Uterus (tissue), 4 donors: ENCODE measurements around the gene PGAM5. TPM values are rescaled to one million over a fixed set of nuclear protein-coding genes. Genes with fewer than 3 reads are reported as not detected.

Source experiments
- DNase-seq, 2 donors: peaks; one replicate each; pipeline ENCODE4 v3.0.0-alpha.2; 2019 to 2020
- H3K27ac ChIP-seq, 2 donors: fragments of 200-600 bp; sonication (generic); 1 replicate in 1 of 2; 2 replicates in 1 of 2; pipeline ENCODE4 v1.5.1; 2016 to 2018
- H3K27me3 ChIP-seq, 2 donors: fragments of 200-600 bp; sonication (generic); one replicate each; pipeline ENCODE4 v1.5.1; 2018 to 2019; ENCODE audit warnings: control low read depth in 1 of 2
- H3K36me3 ChIP-seq, 2 donors: fragments of 200-600 bp; sonication (generic); one replicate each; pipeline ENCODE4 v1.5.1; 2019; ENCODE audit warnings: control low read depth in 1 of 2
- H3K4me1 ChIP-seq, 2 donors: fragments of 200-600 bp; sonication (generic); one replicate each; pipeline ENCODE4 v1.5.1; 2018 to 2019; ENCODE audit warnings: control low read depth in 1 of 2
- H3K4me3 ChIP-seq, 2 donors: fragments of 200-600 bp; sonication (generic); 1 replicate in 1 of 2; 2 replicates in 1 of 2; pipeline ENCODE4 v1.5.1; 2018 to 2019; ENCODE audit warnings: mild to moderate bottlenecking in 1 of 2
- H3K9me3 ChIP-seq, 2 donors: fragments of 200-600 bp; sonication (generic); one replicate each; pipeline ENCODE4 v1.5.1; 2019; ENCODE audit warnings: control low read depth in 1 of 2
- CTCF ChIP-seq, 4 experiments: fragments of 200-600 bp in 2 of 4; fragments of 450-650 bp in 2 of 4; sonication (generic) in 2 of 4; IDR thresholded peaks; one replicate each; pipeline ENCODE4 v1.5.1; 2016 to 2019; ENCODE audit warnings: antibody characterized with exemption in 4 of 4, mild to moderate bottlenecking in 2 of 4, moderate library complexity in 1 of 4
- POLR2A ChIP-seq, 2 donors: fragments of 450-650 bp; IDR thresholded peaks; one replicate each; pipeline ENCODE4 v1.6.1; 2016; ENCODE audit warnings: antibody characterized with exemption in 2 of 2, mild to moderate bottlenecking in 1 of 2, moderate library complexity in 1 of 2
- intact Hi-C: fragments of 100-400 bp; cut with DNase I; formaldehyde crosslinking; loops from one replicate; pipeline ENCODE4 v1.15.1; 2023; ENCODE audit warnings: low total_unique reads
- total RNA-seq, 4 donors: library from RNA; depleted of rRNA in 3 of 4; stranded (reverse); fragments of >200 nt in 3 of 4; gene quantifications; one replicate each; pipeline versions ENCODE4 v1.1.0 to v1.2.4, GENCODE V29; 2014 to 2023
- donor health status: DM: yes; HTN: yes; CAD: no.

The PGAM5 gene
- total RNA-seq, 4 donors from 2014 or later = 5.0 to 30.8 (median 19.4) TPM

DNA sequence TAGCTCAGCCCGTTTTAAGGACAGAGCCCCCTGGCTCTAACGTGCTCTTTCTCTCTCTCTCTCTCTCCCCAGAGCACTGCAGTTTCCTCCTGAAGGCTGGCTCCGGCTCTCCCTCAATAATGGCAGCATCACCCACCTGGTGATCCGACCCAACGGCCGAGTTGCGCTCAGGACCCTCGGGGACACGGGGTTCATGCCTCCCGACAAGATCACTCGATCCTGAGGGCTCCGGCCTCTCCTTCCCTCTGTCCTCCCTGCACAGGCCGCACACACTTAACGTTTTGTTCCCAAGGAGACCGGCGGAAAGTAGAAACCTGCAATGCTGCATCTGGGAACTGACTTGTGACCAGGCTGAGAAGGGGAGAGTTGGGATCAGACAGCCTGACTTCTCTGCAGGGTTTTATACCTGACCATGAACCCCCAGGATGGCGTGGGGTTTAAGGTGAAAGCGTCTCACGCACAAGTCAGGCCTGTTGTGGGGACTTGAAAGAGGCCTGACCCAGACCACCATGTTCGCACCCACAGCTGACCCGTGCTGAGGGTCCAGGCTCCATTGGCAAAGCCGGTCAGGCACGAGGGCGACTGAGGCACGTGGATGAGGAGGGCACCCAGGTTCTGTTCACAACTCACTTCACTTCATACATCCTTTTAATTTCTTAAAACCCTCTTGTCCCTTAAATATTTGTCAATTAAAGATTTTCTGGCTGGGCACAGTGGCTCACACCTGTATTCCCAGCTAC lies 10.1 kb downstream of the PGAM5 start:
- no peak for DNase-seq
- no peaks in the 10 kb centered on the region for H3K36me3 ChIP-seq
- no peaks in the 10 kb centered on the region for H3K9me3 ChIP-seq

DNA sequence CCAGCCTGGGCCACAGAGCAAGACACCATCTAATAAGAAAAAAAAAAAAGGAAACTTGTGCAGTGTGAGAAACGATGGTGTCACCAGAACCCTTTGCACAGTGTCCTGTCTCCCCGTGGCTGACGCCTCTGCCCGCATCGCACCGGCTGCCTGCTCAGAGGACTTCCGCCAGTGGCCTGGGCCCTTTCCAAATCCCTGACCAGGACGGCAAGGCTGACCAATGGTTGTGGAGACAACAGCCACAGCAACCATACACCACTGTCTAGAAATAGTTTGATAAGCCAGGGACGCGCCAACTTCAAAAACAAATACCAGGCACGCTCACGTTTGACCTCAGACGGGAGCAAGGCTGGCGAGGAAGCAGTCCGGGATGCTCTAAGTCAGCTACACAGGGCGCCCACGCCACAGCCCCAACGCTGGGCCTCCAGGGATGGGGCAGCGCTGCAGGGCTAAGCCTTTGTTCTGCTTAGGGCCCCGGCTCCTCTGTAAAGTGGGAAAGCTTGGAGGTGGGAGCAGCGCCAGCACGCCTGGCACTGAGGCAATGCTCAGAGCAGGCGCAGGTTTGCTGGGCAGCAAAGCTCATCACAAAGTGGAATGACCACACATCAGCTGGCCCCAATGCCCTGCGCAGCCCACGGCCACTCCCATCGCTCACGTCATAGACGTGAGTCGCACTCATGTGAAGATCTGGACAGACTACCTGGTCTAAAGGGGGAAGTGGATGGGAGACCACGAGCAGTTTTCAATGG lies 12.5 kb downstream of the PGAM5 start:
- no peaks in the 10 kb centered on the region for H3K4me1 ChIP-seq
- no peak for TF ChIP-seq CTCF (IDR thresholded peaks at IDR 0.05)
- no peak for TF ChIP-seq POLR2A (IDR thresholded peaks at IDR 0.05)
- no peaks in the 10 kb centered on the region for H3K9me3 ChIP-seq
- no peaks in the 10 kb centered on the region for H3K36me3 ChIP-seq
- H3K4me3 ChIP-seq = no peak overlapping the region
- intact Hi-C loops = no loop called here
- H3K27ac ChIP-seq = no peak overlapping the region
- no peak for DNase-seq
- no peaks in the 10 kb centered on the region for H3K27me3 ChIP-seq

More for the DNA sequence above, 10.1 kb downstream of the PGAM5 start:
- intact Hi-C loops = no loop called here
- Histone ChIP-seq H3K27ac (no peak overlapping the region), H3K27me3 (no peaks in the 10 kb centered on the region), H3K4me3 (no peak overlapping the region), H3K4me1 (no peaks in the 10 kb centered on the region)
- TF ChIP-seq CTCF (IDR thresholded peaks at IDR 0.05) (no peak), POLR2A (IDR thresholded peaks at IDR 0.05) (no peak)

- H3K36me3 ChIP-seq = no peaks in the 10 kb centered on the region
- no peaks in the 10 kb centered on the region for H3K27me3 ChIP-seq
- no peaks in the 10 kb centered on the region for H3K4me1 ChIP-seq
- H3K4me3 ChIP-seq = no peak overlapping the region
- intact Hi-C loops = no loop called here
- no peak for TF ChIP-seq POLR2A (IDR thresholded peaks at IDR 0.05)
- TF ChIP-seq CTCF (IDR thresholded peaks at IDR 0.05) = no peak
- no peak for DNase-seq
- no peak overlapping the region for H3K27ac ChIP-seq
- H3K9me3 ChIP-seq = no peaks in the 10 kb centered on the region
These were observed 13.1 kb downstream of the PGAM5 start for GRCh38 chr12:132723764-132724140.

DNA sequence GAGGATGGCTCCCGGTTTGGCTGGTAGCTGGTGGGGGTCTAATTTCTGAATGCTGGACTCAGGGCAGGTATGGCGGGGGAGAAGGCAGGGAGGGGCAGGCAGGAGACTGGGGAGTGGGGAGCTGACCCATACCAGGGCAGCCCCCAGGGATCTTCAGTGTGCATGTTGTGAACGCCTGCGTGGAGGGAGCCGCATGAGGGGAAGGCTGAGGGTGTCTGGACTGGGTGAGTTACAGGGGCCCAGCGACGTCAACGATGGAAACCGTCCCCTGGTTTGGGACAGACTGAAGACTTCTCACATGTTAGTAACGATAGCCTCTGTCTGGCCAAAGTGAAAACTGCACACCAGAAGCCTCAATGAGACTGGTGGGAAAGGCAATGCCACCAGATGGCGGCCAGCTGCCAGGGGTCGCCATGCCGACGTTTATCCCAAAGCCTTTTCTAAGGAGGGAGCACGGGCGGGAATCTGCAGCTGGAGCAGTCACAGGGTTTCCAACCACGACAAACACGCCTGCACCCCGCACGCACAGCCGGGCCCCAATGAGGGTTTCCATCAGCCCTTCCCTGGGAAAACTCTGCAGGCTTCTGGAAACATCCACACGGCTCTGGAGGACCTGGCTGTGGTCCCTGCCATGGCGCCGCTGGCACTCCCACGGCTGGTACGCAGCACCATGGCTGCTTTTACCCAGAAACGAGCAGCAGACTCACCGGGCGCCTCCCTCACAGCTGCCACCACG lies 14.0 kb downstream of the PGAM5 start:
- intact Hi-C loops = no loop called here
- H3K36me3 ChIP-seq = no peaks in the 10 kb centered on the region
- H3K4me1 ChIP-seq = no peaks in the 10 kb centered on the region
- no peaks in the 10 kb centered on the region for H3K27me3 ChIP-seq
- H3K27ac ChIP-seq = no peak overlapping the region
- DNase-seq = no peak
- no peak for TF ChIP-seq CTCF (IDR thresholded peaks at IDR 0.05)
- no peak for TF ChIP-seq POLR2A (IDR thresholded peaks at IDR 0.05)
- H3K9me3 ChIP-seq = no peaks in the 10 kb centered on the region
- H3K4me3 ChIP-seq = no peak overlapping the region

DNA sequence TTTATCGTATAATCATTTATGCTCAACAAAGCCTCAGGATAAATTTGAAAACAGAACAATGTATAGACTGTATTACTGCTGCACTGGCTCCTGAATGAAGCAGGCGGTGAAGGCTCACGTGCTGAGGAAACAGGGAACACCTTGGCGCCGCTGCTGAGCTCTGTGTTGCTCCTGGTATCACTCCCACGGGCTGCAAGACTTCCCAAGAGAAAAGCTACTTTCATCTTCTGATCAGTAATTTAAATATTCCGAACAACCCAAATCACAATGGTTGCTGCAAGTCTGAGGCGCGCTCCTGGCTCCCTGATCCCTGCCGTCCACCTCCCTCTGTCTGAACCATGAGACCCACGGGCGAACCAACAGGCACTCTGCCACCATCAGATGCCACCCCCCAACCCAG lies 15.7 kb downstream of the PGAM5 start:
- no peaks in the 10 kb centered on the region for H3K36me3 ChIP-seq
- intact Hi-C loops = no loop called here
- H3K9me3 ChIP-seq = no peaks in the 10 kb centered on the region
- H3K4me3 ChIP-seq = no peak overlapping the region
- no peak overlapping the region for H3K27ac ChIP-seq
- no peak for TF ChIP-seq POLR2A (IDR thresholded peaks at IDR 0.05)
- TF ChIP-seq CTCF (IDR thresholded peaks at IDR 0.05) = no peak
- no peaks in the 10 kb centered on the region for H3K4me1 ChIP-seq
- DNase-seq = no peak
- no peaks in the 10 kb centered on the region for H3K27me3 ChIP-seq
